ENCODE data around the gene SMAD6.

- no peak for TF ChIP-seq BRF1 (IDR thresholded peaks at IDR 0.05; ENCODE audit: borderline replicate concordance, extremely low read depth, insufficient read length)
- no peak for TF ChIP-seq EP300 (IDR thresholded peaks at IDR 0.05; ENCODE audit: low read length)
- TF ChIP-seq ZNF398 (CRISPR knock-in tag; IDR thresholded peaks at IDR 0.05) = no peak
- TF ChIP-seq PTBP1 (IDR thresholded peaks at IDR 0.05; ENCODE audit: low read depth, low read length) = no peak
- TF ChIP-seq, protein P1, sequence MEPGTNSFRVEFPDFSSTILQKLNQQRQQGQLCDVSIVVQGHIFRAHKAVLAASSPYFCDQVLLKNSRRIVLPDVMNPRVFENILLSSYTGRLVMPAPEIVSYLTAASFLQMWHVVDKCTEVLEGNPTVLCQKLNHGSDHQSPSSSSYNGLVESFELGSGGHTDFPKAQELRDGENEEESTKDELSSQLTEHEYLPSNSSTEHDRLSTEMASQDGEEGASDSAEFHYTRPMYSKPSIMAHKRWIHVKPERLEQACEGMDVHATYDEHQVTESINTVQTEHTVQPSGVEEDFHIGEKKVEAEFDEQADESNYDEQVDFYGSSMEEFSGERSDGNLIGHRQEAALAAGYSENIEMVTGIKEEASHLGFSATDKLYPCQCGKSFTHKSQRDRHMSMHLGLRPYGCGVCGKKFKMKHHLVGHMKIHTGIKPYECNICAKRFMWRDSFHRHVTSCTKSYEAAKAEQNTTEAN (CRISPR knock-in tag; IDR thresholded peaks at IDR 0.05) = no peak
- TF ChIP-seq, protein P2, sequence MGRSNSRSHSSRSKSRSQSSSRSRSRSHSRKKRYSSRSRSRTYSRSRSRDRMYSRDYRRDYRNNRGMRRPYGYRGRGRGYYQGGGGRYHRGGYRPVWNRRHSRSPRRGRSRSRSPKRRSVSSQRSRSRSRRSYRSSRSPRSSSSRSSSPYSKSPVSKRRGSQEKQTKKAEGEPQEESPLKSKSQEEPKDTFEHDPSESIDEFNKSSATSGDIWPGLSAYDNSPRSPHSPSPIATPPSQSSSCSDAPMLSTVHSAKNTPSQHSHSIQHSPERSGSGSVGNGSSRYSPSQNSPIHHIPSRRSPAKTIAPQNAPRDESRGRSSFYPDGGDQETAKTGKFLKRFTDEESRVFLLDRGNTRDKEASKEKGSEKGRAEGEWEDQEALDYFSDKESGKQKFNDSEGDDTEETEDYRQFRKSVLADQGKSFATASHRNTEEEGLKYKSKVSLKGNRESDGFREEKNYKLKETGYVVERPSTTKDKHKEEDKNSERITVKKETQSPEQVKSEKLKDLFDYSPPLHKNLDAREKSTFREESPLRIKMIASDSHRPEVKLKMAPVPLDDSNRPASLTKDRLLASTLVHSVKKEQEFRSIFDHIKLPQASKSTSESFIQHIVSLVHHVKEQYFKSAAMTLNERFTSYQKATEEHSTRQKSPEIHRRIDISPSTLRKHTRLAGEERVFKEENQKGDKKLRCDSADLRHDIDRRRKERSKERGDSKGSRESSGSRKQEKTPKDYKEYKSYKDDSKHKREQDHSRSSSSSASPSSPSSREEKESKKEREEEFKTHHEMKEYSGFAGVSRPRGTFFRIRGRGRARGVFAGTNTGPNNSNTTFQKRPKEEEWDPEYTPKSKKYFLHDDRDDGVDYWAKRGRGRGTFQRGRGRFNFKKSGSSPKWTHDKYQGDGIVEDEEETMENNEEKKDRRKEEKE (IDR thresholded peaks at IDR 0.05; ENCODE audit: borderline replicate concordance in 1 of 2, control insufficient read depth in 1 of 2, low read depth in 2 of 2, low read length in 1 of 2) = no peak
- TF ChIP-seq CREB1 (IDR thresholded peaks at IDR 0.05) = no peak
- no peak for TF ChIP-seq CREB1 (CRISPR knock-in tag; IDR thresholded peaks at IDR 0.05)
- TF ChIP-seq ZNF830 (CRISPR knock-in tag; IDR thresholded peaks at IDR 0.05) = no peak
- no peak for TF ChIP-seq SP2 (IDR thresholded peaks at IDR 0.05; ENCODE audit: extremely low read depth, low read depth, low read length, poor library complexity, severe bottlenecking)
Measured at GRCh38 chr15:66775127-66776105, 73.4 kb downstream of the SMAD6 start.

Data from K562 (cell line).